Body of pancreas (tissue), 4 donors: Measurements from ENCODE around the gene ASTN2.

Experiments used
- POLR2A ChIP-seq, 3 donors: fragments of 450-650 bp; IDR thresholded peaks; one replicate each; pipeline ENCODE4 v1.6.1; 2016; ENCODE audit warnings: antibody characterized with exemption in 3 of 3, mild to moderate bottlenecking in 2 of 3
- TF ChIP-seq, protein P1 (sequence below), 7 experiments: fragments of 450-650 bp in 4 of 7; fragments of 200-600 bp in 3 of 7; sonication (generic) in 3 of 7; IDR thresholded peaks; one replicate each; pipeline ENCODE4 v1.5.1; 2016 to 2019; ENCODE audit warnings: antibody characterized with exemption in 7 of 7

DNA sequence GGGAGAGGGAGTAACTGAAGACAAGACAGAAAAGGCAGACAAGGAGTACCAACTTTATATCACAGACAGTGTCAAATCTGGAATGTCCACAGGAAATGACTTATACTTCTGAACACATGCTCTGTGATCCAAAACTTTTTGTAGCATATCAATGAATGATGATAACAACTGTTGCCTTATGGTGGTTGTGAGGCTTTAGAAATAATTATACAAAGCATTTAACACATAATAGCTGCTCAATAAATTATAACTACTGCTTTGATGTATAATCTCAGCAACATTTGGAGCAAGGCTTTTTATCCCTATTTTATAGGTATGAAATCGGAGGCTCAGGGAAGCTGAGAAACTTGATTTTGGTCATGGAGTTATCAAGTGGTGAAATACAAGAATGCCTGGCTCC lies 3.3 kb upstream of the ASTN2 start:
- TF ChIP-seq POLR2A (IDR thresholded peaks at IDR 0.05) = no peak
- TF ChIP-seq, protein P1, sequence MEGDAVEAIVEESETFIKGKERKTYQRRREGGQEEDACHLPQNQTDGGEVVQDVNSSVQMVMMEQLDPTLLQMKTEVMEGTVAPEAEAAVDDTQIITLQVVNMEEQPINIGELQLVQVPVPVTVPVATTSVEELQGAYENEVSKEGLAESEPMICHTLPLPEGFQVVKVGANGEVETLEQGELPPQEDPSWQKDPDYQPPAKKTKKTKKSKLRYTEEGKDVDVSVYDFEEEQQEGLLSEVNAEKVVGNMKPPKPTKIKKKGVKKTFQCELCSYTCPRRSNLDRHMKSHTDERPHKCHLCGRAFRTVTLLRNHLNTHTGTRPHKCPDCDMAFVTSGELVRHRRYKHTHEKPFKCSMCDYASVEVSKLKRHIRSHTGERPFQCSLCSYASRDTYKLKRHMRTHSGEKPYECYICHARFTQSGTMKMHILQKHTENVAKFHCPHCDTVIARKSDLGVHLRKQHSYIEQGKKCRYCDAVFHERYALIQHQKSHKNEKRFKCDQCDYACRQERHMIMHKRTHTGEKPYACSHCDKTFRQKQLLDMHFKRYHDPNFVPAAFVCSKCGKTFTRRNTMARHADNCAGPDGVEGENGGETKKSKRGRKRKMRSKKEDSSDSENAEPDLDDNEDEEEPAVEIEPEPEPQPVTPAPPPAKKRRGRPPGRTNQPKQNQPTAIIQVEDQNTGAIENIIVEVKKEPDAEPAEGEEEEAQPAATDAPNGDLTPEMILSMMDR (IDR thresholded peaks at IDR 0.05) = no peak
